ENCODE data around the gene RAB34.

RAB34 gene

DNA sequence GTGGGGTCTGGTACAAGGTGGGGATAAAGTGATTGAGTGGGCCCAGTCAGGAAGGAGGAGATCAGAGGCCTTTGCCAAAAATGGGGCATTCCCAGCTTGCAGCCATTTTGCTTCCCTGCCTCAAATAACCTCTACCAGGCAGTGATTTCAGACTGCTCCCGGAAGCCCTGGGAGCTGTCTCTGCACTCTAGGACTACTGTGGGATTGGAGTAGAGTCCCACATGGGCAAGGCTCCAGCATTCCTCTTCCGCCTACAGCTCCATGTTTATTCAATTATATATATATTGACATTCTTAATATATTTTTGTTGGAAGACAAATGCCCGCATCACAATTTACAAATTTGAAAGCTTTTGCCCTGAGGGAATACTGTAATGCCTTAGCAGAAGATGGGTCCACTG is 42.2 kb downstream of the RAB34 start:
- DNase-seq = no peak

DNA sequence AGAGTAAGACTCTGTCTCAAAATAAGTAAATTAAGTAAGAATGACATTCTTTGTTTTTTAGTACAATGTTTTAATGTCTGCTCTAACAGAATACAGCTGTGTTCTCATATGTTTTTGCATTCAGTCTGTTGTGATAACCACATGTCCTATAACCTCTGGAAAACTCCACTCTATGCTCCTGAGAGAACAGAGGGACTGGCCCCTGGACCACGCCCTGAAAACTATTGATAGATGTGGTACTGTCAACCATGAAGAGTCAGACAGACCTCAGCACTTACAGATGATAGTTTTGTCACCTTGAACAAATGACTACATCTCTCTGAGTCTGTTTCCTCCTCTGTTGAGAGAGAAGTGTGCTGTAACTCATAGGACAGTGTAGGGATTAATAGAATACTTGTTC is 47.8 kb downstream of the RAB34 start:
- DNase-seq = no peak

GRCh38 chr17:28667870-28668269 is 49.8 kb downstream of the RAB34 start:
- no peak for DNase-seq

- no peak for DNase-seq
Observed at GRCh38 chr17:28665994-28666393, 51.7 kb downstream of the RAB34 start.

All from SHP77 (cell line).